KMS-11 (cell line): ENCODE data around the gene SCAMP5.

Source experiments
- H2AFZ ChIP-seq: fragments of 200-600 bp; sonication (generic); 2 replicates; pipeline ENCODE4 v1.6.1; 2016; ENCODE audit warnings: antibody characterized with exemption, mixed run types, low read depth
- H3K27ac ChIP-seq: fragments of 200-600 bp; sonication (generic); 2 replicates; pipeline ENCODE4 v1.6.1; 2016; ENCODE audit warnings: mild to moderate bottlenecking, mixed run types
- H3K27me3 ChIP-seq: fragments of 200-600 bp; sonication (generic); 2 replicates; pipeline ENCODE4 v1.6.1; 2017; ENCODE audit warnings: mild to moderate bottlenecking, low read depth, mixed run types, moderate library complexity; ENCODE audit not compliant: insufficient read depth
- H3K36me3 ChIP-seq: fragments of 200-600 bp; sonication (generic); 2 replicates; pipeline ENCODE4 v1.6.1; 2017; ENCODE audit warnings: mild to moderate bottlenecking, mixed run types; ENCODE audit not compliant: insufficient read depth
- H3K4me1 ChIP-seq: fragments of 200-600 bp; sonication (generic); 2 replicates; pipeline ENCODE4 v1.6.1; 2016; ENCODE audit warnings: mild to moderate bottlenecking, low read depth, mixed run types; ENCODE audit not compliant: poor library complexity, severe bottlenecking
- H3K4me2 ChIP-seq: fragments of 200-600 bp; sonication (generic); 2 replicates; pipeline ENCODE4 v1.7.0; 2016; ENCODE audit warnings: mild to moderate bottlenecking, mixed run types
- H3K4me3 ChIP-seq: fragments of 200-600 bp; sonication (generic); IDR thresholded peaks from 2 replicates; pipeline ENCODE4 v1.6.1; 2017; ENCODE audit warnings: low read depth, low read length, mixed read lengths; ENCODE audit not compliant: insufficient read depth
- H3K79me2 ChIP-seq: fragments of 200-600 bp; sonication (generic); 2 replicates; pipeline ENCODE4 v1.6.1; 2016; ENCODE audit warnings: low read depth, mixed run types; ENCODE audit not compliant: insufficient read depth
- H3K9ac ChIP-seq: fragments of 200-600 bp; sonication (generic); 2 replicates; pipeline ENCODE4 v1.6.1; 2016; ENCODE audit warnings: mild to moderate bottlenecking, mixed run types
- H4K20me1 ChIP-seq: fragments of 200-600 bp; sonication (generic); 2 replicates; pipeline ENCODE4 v1.6.1; 2016; ENCODE audit warnings: mild to moderate bottlenecking, mixed run types; ENCODE audit not compliant: insufficient read depth
- CTCF ChIP-seq: fragments of 200-600 bp; sonication (generic); conservative IDR thresholded peaks from 2 replicates; pipeline ENCODE4 v1.6.1; 2017; ENCODE audit warnings: low read depth, mild to moderate bottlenecking, antibody characterized with exemption, low read length, moderate library complexity, mixed read lengths

Gene SCAMP5

DNA sequence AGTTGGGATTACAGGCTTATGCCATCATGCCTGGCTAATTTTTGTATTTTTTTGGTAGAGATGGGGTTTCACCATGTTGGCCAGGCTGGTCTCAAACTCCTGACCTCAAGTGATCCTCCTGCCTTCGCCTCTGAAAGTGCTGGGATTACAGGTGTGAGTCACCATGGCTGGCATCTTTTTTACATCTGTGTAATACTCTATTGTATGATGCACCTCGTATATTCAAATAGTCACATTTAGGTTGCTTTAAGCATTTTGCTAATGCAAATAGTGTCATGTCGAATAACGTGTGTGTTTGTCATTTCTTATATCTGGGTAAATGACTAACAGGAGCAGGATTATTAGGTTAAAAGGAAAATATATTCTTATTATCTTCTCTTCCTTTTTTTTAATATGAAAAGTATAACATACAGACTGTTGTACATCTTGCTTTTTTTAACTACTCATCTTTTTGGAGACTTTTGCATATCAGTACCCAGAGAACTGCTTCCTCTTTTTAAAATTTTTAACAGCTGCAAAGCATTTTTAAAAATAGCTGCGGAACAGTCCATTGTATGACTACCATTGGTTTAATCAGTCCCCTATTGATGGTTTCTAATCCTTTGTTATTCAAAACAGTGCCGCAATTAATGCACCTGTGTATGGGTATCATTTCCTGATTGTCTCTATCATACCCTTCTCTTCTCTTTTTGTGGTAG lies 13.4 kb downstream of the SCAMP5 start:
- no peak overlapping the region for H3K4me3 ChIP-seq
- no peaks in the 10 kb centered on the region for H3K79me2 ChIP-seq
- peak overlapping the region; percentile 35 for H2AFZ ChIP-seq
- no peak for TF ChIP-seq CTCF
- no peaks in the 10 kb centered on the region for H3K36me3 ChIP-seq
- peak overlapping the region; percentile 78 for H3K27ac ChIP-seq
- H3K4me1 ChIP-seq, result peaks cover 52% of the 10 kb centered on the region
- peak overlapping the region; percentile 97 for H3K4me2 ChIP-seq
- peak overlapping the region; percentile 34; the same call in 1 of the 2 replicates for H3K9ac ChIP-seq
- H4K20me1 ChIP-seq, result no peaks in the 10 kb centered on the region
- H3K27me3 ChIP-seq, result no peaks in the 10 kb centered on the region

DNA sequence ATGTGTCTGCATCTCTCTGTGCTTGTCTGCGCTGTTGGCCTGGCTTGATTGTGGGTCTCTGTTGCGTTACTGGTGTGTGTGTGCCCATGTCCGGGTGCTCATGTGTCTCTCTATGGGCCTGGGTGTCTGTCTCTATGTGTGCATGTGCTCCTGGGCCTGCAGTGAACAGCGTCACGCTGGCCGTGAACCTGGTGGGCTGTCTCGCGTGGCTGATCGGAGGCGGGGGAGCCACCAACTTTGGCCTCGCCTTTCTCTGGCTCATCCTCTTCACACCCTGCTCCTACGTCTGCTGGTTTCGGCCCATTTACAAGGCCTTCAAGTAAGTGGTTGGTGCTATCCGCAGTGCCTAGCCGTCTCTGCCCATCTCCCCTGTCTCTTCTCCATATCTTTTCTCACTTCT lies 21.1 kb downstream of the SCAMP5 start:
- H3K27me3 ChIP-seq, result no peaks in the 10 kb centered on the region
- H4K20me1 ChIP-seq, result no peaks in the 10 kb centered on the region
- H2AFZ ChIP-seq, result no peak overlapping the region
- no peak for TF ChIP-seq CTCF
- no peak overlapping the region for H3K27ac ChIP-seq
- no peak overlapping the region for H3K4me2 ChIP-seq
- H3K79me2 ChIP-seq, result no peaks in the 10 kb centered on the region
- H3K9ac ChIP-seq, result no peak overlapping the region
- H3K4me3 ChIP-seq, result no peak overlapping the region
- no peaks in the 10 kb centered on the region for H3K36me3 ChIP-seq
- peaks cover 8% of the 10 kb centered on the region for H3K4me1 ChIP-seq

DNA sequence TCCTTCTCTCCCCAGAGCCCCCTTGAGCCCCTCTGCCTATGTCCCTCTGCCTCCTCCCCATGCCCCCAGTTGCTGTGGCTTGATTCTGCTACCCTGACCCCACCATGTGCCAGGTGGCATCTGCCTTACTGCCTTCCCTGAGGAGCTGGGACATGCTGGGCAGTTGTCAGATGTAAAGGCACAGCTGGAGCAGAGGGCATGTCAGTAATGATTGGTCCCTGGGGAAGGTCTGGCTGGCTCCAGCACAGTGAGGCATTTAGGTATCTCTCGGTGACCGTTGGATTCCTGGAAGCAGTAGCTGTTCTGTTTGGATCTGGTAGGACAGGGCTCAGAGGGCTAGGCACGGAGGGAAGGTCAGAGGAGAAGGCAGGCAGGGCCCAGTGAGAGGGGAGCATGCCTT lies 24.6 kb downstream of the SCAMP5 start:
- H3K4me3 ChIP-seq, result no peak overlapping the region
- peaks cover 12% of the 10 kb centered on the region; the same call in 1 of the 2 replicates for H3K79me2 ChIP-seq
- H3K27ac ChIP-seq, result no peak overlapping the region
- TF ChIP-seq CTCF, result no peak
- H3K9ac ChIP-seq, result no peak overlapping the region
- peaks cover 16% of the 10 kb centered on the region for H3K4me1 ChIP-seq
- H3K4me2 ChIP-seq, result no peak overlapping the region
- no peaks in the 10 kb centered on the region for H3K36me3 ChIP-seq
- H4K20me1 ChIP-seq, result no peaks in the 10 kb centered on the region
- no peak overlapping the region for H2AFZ ChIP-seq
- no peaks in the 10 kb centered on the region for H3K27me3 ChIP-seq

GRCh38 chr15:75021341-75021740 lies 26.0 kb downstream of the SCAMP5 start:
- Histone ChIP-seq H3K27ac (no peak overlapping the region), H3K79me2 (peaks cover 12% of the 10 kb centered on the region; the same call in 1 of the 2 replicates), H3K9ac (no peak overlapping the region)

More at GRCh38 chr15:75021341-75021740, 26.0 kb downstream of the SCAMP5 start:
- Histone ChIP-seq H3K4me1 (peaks cover 20% of the 10 kb centered on the region), H2AFZ (no peak overlapping the region), H4K20me1 (no peaks in the 10 kb centered on the region), H3K4me3 (no peak overlapping the region), H3K4me2 (no peak overlapping the region), H3K36me3 (no peaks in the 10 kb centered on the region), H3K27me3 (no peaks in the 10 kb centered on the region)
- TF ChIP-seq CTCF, result no peak
